HG02973 (cell line): ENCODE measurements around the gene TMEM271.
"Not testable (repeated sequence)": the region's sequence is repeated elsewhere in the genome, so short reads cannot be mapped to it uniquely, and the experiment has no call there.

Source experiments
- ATAC-seq: cut with Tn5 transposase; IDR thresholded peaks from one replicate; pipeline ENCODE4 v1.9.1; 2021; ENCODE audit warnings: moderate library complexity; ENCODE audit not compliant: unreplicated experiment

The TMEM271 gene

GRCh38 chr4:566508-567295 lies 9.4 kb downstream of the TMEM271 start:
- no peak for ATAC-seq

GRCh38 chr4:566035-566434 lies 10.1 kb downstream of the TMEM271 start:
- ATAC-seq = no peak

GRCh38 chr4:565614-566013 lies 10.5 kb downstream of the TMEM271 start:
- ATAC-seq = not testable (repeated sequence)

- ATAC-seq = not testable (repeated sequence)
These were observed 13.6 kb downstream of the TMEM271 start for GRCh38 chr4:562458-562857.

- no peak for ATAC-seq
These were observed 14.7 kb downstream of the TMEM271 start for GRCh38 chr4:561426-561825.

GRCh38 chr4:560731-561291 lies 15.3 kb downstream of the TMEM271 start:
- ATAC-seq = no peak

GRCh38 chr4:560061-560460 lies 16.0 kb downstream of the TMEM271 start:
- no peak for ATAC-seq

- no peak for ATAC-seq
These were observed 20.4 kb downstream of the TMEM271 start for GRCh38 chr4:555566-556275.

- ATAC-seq = not testable (repeated sequence)
These were observed 21.2 kb downstream of the TMEM271 start for GRCh38 chr4:554793-555320.

GRCh38 chr4:552019-552418 lies 24.1 kb downstream of the TMEM271 start:
- no peak for ATAC-seq

GRCh38 chr4:550268-550667 lies 25.8 kb downstream of the TMEM271 start:
- not testable (repeated sequence) for ATAC-seq

- no peak for ATAC-seq
These were observed 27.1 kb downstream of the TMEM271 start for GRCh38 chr4:548976-549375.

- no peak for ATAC-seq
These were observed 30.5 kb downstream of the TMEM271 start for GRCh38 chr4:545612-546011.

GRCh38 chr4:544386-545105 lies 31.5 kb downstream of the TMEM271 start:
- ATAC-seq = no peak

- no peak for ATAC-seq
These were observed 34.8 kb downstream of the TMEM271 start for GRCh38 chr4:541271-541670.

GRCh38 chr4:538542-539142 lies 37.5 kb downstream of the TMEM271 start:
- ATAC-seq = no peak

GRCh38 chr4:537436-538264 lies 38.4 kb downstream of the TMEM271 start:
- no peak for ATAC-seq

- no peak for ATAC-seq
These were observed 39.6 kb downstream of the TMEM271 start for GRCh38 chr4:536351-536972.

GRCh38 chr4:535924-536281 lies 40.2 kb downstream of the TMEM271 start:
- ATAC-seq = no peak
